ENCODE measurements around the gene ZFP36L2.

DNA sequence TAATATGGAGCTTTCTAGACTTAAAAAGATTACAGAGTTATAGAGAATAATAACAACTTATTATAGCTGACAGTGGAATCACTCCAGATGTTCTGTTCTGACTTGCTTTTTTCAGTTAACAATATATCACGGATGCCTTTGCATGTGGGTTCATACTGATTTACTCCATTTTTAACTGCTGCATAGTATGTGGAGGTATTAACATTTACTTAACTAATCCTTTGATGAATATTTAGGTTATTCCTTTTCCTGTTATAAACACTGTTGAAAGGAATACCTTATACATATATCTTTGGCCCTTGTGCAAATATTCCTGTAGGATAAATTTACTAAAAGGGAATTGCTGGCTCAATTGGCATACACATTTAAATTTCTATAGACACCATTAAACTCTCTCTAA lies 33.1 kb upstream of the ZFP36L2 start:
- TF ChIP-seq CTCF (conservative IDR thresholded peaks at IDR 0.05; ENCODE audit: low read depth in 2 of 2), result no peak
- TF ChIP-seq EZH2phosphoT487 (IDR thresholded peaks at IDR 0.05; ENCODE audit: unreplicated experiment), result no peak
- TF ChIP-seq EZH2 (IDR thresholded peaks at IDR 0.05; ENCODE audit: low read depth, unreplicated experiment), result no peak

All from GM23338 (cell line).